Thyroid gland (tissue), 4 donors: ENCODE data around the gene RBM28. TPM values are rescaled to one million over a fixed set of nuclear protein-coding genes. Genes with fewer than 3 reads are reported as not detected.

Source experiments
- DNase-seq, 2 donors: peaks; one replicate each; pipeline ENCODE4 v3.0.0-alpha.2; 2019
- H3K27ac ChIP-seq, 3 donors: fragments of 200-600 bp; sonication (generic); 1 replicate in 2 of 3; 2 replicates in 1 of 3; pipeline ENCODE4 v1.5.1; 2016 to 2019; ENCODE audit warnings: mild to moderate bottlenecking in 1 of 3, moderate library complexity in 1 of 3
- H3K27me3 ChIP-seq: fragments of 200-600 bp; sonication (generic); one replicate; pipeline ENCODE4 v1.5.1; 2019
- H3K36me3 ChIP-seq, 2 donors: fragments of 200-600 bp; sonication (generic); one replicate each; pipeline ENCODE4 v1.5.1; 2016 to 2019
- H3K4me1 ChIP-seq, 2 donors: fragments of 200-600 bp; sonication (generic); one replicate each; pipeline ENCODE4 v1.5.1; 2017 to 2019
- H3K4me3 ChIP-seq, 3 donors: fragments of 200-600 bp; sonication (generic); replicated peaks in 1 of 3; 1 replicate in 2 of 3; 2 replicates in 1 of 3; pipeline ENCODE4 v1.5.1; 2016; ENCODE audit warnings: mild to moderate bottlenecking in 1 of 3
- H3K9me3 ChIP-seq: fragments of 200-600 bp; sonication (generic); one replicate; pipeline ENCODE4 v1.5.1; 2017
- POLR2A ChIP-seq, 2 donors: fragments of 450-650 bp; IDR thresholded peaks; one replicate each; pipeline ENCODE4 v1.6.1; 2017; ENCODE audit warnings: antibody characterized with exemption in 2 of 2, mild to moderate bottlenecking in 2 of 2, moderate library complexity in 1 of 2
- WGBS, 2 donors: methylation state at CpG; one replicate each; pipeline ENCODE4 v1.1.5; 2017; 5-methylcytosine and 5-hydroxymethylcytosine counted together
- intact Hi-C: fragments of 100-400 bp; cut with DNase I; formaldehyde crosslinking; loops from one replicate; pipeline ENCODE4 v1.15.1; 2023
- total RNA-seq, 4 donors: library from RNA; depleted of rRNA; stranded (reverse); fragments of >200 nt; gene quantifications; one replicate each; pipeline ENCODE4 v1.2.3, GENCODE V29; 2016
- TF ChIP-seq, protein P1 (sequence below), 6 experiments: fragments of 200-600 bp in 3 of 6; fragments of 450-650 bp in 3 of 6; sonication (generic) in 3 of 6; IDR thresholded peaks; one replicate each; pipeline ENCODE4 v1.5.1; 2016 to 2019; ENCODE audit warnings: antibody characterized with exemption in 6 of 6, mild to moderate bottlenecking in 2 of 6, inconsistent platforms in 1 of 6, moderate library complexity in 1 of 6

Gene RBM28
- total RNA-seq, 4 donors from 2014 or later: 19.1 to 36.9 (median 27.7) TPM

DNA sequence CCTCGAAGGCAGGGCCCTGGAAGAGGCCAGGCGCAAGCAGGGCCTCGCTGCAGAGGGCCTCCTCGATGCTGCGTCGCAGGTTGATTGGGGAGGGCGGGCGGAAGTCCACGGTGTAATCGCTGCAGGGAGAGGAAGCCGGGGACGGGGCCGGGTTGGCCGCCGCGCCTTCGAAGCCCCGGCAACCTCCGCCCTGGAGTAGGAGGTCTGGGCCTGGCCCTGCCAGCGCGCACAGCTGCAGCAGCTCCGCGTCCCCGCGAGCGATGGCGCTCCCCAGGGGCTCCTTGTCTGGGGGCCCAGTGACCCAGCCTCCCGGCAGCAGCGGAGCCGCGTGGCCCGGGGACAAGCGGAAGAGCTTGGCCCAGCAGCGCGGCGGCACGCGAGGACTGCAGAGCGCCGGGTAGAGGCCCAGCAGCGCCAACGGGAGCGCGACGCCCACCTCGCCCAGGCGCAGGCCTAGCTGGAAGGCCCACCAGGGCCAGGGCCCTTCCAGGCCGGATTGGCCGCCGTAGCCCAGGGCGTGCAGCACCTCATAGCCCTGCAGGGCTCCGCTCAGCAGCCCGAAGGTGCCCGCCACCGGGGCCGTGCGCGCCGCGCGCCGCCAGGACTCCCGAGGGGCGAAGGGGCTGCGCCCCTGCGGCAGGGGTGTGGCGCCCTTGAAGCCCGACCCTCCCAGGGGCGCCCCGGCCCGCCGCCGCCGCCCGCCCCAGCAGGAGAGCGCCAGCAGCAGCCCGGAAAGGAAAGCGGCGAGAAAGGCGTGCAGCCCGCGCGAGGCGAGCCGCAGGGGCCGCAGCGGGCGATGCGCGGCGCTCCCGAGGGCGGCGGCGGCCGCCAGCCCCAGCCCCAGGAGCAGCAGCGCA, 7.8 kb upstream of the RBM28 start:
- H3K36me3 ChIP-seq: no peaks in the 10 kb centered on the region
- no peaks in the 10 kb centered on the region for H3K9me3 ChIP-seq
- peaks cover 0 to 12% of the 10 kb centered on the region in 2 donors for H3K4me1 ChIP-seq
- intact Hi-C loops: no loop called here
- peaks cover 8% of the 10 kb centered on the region for H3K27me3 ChIP-seq
- peak overlapping the region in 1 of 3 donors; percentile 14 for H3K4me3 ChIP-seq
- TF ChIP-seq, protein P1, sequence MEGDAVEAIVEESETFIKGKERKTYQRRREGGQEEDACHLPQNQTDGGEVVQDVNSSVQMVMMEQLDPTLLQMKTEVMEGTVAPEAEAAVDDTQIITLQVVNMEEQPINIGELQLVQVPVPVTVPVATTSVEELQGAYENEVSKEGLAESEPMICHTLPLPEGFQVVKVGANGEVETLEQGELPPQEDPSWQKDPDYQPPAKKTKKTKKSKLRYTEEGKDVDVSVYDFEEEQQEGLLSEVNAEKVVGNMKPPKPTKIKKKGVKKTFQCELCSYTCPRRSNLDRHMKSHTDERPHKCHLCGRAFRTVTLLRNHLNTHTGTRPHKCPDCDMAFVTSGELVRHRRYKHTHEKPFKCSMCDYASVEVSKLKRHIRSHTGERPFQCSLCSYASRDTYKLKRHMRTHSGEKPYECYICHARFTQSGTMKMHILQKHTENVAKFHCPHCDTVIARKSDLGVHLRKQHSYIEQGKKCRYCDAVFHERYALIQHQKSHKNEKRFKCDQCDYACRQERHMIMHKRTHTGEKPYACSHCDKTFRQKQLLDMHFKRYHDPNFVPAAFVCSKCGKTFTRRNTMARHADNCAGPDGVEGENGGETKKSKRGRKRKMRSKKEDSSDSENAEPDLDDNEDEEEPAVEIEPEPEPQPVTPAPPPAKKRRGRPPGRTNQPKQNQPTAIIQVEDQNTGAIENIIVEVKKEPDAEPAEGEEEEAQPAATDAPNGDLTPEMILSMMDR (IDR thresholded peaks at IDR 0.05): no peak
- TF ChIP-seq POLR2A (IDR thresholded peaks at IDR 0.05): no peak
- no peak overlapping the region for H3K27ac ChIP-seq
- WGBS, 2 donors: no CpG with 5 or more reads among the region's 97 CpGs
- DNase-seq: no peak

DNA sequence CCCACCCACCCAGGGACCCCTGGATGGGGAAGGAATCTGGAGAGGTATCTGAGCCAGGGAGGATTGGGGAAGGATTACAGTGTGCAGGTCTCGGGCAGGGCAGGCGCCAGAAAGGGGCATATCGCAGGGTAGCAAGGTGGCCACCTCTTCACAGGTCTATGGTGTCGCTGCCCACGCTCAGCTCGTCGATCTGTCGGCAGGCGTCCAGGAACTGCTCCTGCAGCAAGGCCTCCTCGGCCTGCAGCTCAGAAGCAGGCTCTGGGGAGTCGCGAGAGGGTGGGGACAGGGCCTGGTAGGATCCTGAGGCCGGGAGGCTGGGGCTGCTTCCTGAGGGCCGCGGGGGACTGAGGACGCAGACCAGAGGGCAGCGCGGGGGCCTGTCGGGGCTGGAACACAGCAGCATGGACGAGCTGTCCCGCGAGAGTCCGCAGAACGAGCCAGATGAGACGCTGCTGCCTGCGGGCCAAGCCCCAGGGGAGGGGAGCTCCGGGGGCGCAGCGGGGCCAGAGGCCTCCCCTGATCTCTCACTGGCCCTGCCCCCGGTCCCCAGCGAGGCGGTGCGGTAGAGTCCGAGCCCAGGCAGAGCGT, 7.1 kb upstream of the RBM28 start:
- DNase-seq: no peak
- Histone ChIP-seq H3K4me3 (no peak overlapping the region), H3K36me3 (no peaks in the 10 kb centered on the region), H3K27ac (no peak overlapping the region), H3K4me1 (peaks cover 0 to 12% of the 10 kb centered on the region in 2 donors), H3K9me3 (no peaks in the 10 kb centered on the region), H3K27me3 (peaks cover 8% of the 10 kb centered on the region)
- TF ChIP-seq, protein P1 (IDR thresholded peaks at IDR 0.05): no peak
- TF ChIP-seq POLR2A (IDR thresholded peaks at IDR 0.05): no peak
- intact Hi-C loops: no loop called here
- 59 to 62% methylated on average over 25 to 26 of the region's 35 CpGs for WGBS, 2 donors

DNA sequence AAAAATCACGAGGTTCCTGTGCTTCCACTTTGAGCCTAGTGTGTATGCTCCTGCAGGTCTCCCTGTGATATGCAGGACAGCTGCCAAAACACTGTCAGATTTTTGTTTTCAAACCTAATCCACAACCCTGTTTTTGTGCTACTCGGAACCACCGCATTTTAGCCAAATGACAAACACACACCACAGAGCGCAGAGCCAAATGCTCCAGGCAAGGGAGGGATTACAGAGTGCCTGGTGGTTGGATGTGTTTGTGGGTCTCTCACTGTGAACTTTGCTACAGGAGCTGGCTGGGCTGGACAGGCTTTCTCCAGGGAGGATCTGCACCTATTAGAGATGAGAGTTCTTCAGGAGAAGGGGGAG, 5.7 kb upstream of the RBM28 start:
- intact Hi-C loops: loop anchor here (2.0 kb wide), 1 partner anchor 39 kb away; no protein-coding TSS in a partner anchor
- Histone ChIP-seq H3K36me3 (no peaks in the 10 kb centered on the region), H3K4me1 (peaks cover 0 to 12% of the 10 kb centered on the region in 2 donors), H3K27me3 (peaks cover 8% of the 10 kb centered on the region), H3K4me3 (no peak overlapping the region), H3K27ac (no peak overlapping the region), H3K9me3 (no peaks in the 10 kb centered on the region)
- 47 to 51% methylated on average over 4 of the region's 4 CpGs for WGBS, 2 donors
- DNase-seq: no peak
- no peak for TF ChIP-seq POLR2A (IDR thresholded peaks at IDR 0.05)
- TF ChIP-seq, protein P1 (IDR thresholded peaks at IDR 0.05): no peak

DNA sequence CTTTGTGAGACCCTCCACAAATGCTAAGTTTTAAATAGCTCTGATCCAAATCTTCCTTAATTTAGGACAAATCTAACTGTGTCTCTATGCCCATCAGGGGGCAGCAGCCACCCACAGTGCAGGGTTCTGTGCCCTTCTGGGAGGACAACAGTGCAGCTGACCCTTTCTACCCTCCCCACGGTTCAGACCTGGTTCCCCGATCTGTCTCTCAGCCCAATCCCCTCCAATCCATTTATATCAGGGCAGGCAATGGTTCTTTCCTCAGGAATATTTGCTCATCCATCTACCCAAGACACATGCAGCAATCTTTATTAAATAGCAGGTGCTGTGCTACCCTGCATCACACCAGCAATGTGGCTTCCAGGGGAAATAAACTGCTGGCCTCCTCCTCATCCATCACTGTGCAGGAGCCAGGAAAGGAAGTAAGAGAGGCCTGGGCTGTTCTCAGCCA, 4.0 kb upstream of the RBM28 start:
- Histone ChIP-seq H3K4me1 (peaks cover 5 to 16% of the 10 kb centered on the region in 2 donors), H3K27ac (no peak overlapping the region), H3K4me3 (no peak overlapping the region), H3K36me3 (no peaks in the 10 kb centered on the region), H3K27me3 (peaks cover 8% of the 10 kb centered on the region), H3K9me3 (no peaks in the 10 kb centered on the region)
- intact Hi-C loops: loop anchor here (2.0 kb wide), 1 partner anchor 41 kb away; no protein-coding TSS in a partner anchor
- peak; percentile 55 for DNase-seq
- WGBS, 2 donors: 0 to 5% methylated on average over 2 of the region's 2 CpGs
- no peak for TF ChIP-seq POLR2A (IDR thresholded peaks at IDR 0.05)
- TF ChIP-seq, protein P1 (IDR thresholded peaks at IDR 0.05): peak; percentile 23 to 62 (median 45)

DNA sequence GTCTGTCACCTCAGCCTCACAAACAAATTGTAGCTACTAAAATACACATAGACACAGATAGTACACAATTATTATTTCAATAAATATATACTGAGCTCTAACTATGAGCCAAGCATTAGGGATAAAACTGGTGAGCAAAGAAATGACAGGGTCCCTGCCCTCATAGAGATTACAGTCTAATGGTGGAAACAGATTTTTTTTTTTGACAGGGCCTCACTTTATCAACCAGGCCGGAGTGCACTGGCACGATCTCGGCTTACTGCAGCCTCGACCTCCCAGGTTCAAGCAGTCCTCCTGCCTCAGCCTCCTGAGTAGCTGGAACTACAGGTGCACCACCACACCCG, 695 bp upstream of the RBM28 start:
- Histone ChIP-seq H3K27ac (no peak overlapping the region), H3K4me3 (no peak overlapping the region), H3K27me3 (no peaks in the 10 kb centered on the region), H3K36me3 (no peaks in the 10 kb centered on the region), H3K4me1 (peaks cover 15 to 18% of the 10 kb centered on the region in 2 donors), H3K9me3 (no peaks in the 10 kb centered on the region)
- intact Hi-C loops: no loop called here
- WGBS, 2 donors: 93 to 97% methylated on average over 5 of the region's 5 CpGs
- TF ChIP-seq, protein P1 (IDR thresholded peaks at IDR 0.05): no peak
- no peak for TF ChIP-seq POLR2A (IDR thresholded peaks at IDR 0.05)
- no peak for DNase-seq
